ENCODE measurements around the gene FHAD1. TPM values are rescaled to one million over a fixed set of nuclear protein-coding genes. Genes with fewer than 3 reads are reported as not detected.
"Not testable (repeated sequence)": the region's sequence is repeated elsewhere in the genome, so short reads cannot be mapped to it uniquely, and the experiment has no call there.

FHAD1 gene
- total and polyA plus RNA-seq, 2 experiments from 2014 or later, result 0.13 to 0.68 TPM

DNA sequence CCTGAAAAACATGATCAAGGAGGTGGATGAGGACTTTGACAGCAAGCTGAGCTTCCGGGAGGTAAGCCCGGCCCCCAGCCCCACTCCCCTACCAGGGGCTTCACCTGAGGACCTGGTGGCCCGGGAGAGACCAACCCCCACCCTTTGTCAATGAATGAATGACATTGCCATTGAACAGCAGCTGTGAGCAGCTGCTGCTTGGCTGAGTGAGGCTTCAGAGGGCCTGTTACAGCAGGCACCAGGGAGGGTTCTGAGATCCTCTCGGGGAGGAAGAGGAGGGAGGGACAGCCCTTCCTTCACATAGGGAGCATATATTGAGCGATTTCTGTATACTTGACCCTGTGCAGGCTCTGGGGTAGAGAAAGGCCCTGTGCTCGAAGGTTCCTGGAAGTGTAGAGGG is 178.9 kb downstream of the FHAD1 start:
- Histone ChIP-seq H3K9me3 (ENCODE audit: low read depth) (no peaks in the 10 kb centered on the region), H3K4me1 (ENCODE audit: insufficient read depth) (peaks cover 15% of the 10 kb centered on the region), H2AFZ (no peak overlapping the region), H3K27me3 (no peaks in the 10 kb centered on the region), H3K27ac (no peak overlapping the region), H4K20me1 (ENCODE audit: insufficient read depth, poor library complexity, severe bottlenecking) (no peaks in the 10 kb centered on the region), H3K4me2 (no peak overlapping the region), H3K79me2 (peaks cover 6% of the 10 kb centered on the region), H3K36me3 (replicated peaks; ENCODE audit: insufficient read depth, low read depth) (no peaks in the 10 kb centered on the region), H3K9me2 (replicated peaks; ENCODE audit: insufficient read depth) (no peaks in the 10 kb centered on the region), H3K4me3 (no peak overlapping the region)
- no peak for DNase-seq (ENCODE audit: low spot score)
- TF ChIP-seq, protein P1, sequence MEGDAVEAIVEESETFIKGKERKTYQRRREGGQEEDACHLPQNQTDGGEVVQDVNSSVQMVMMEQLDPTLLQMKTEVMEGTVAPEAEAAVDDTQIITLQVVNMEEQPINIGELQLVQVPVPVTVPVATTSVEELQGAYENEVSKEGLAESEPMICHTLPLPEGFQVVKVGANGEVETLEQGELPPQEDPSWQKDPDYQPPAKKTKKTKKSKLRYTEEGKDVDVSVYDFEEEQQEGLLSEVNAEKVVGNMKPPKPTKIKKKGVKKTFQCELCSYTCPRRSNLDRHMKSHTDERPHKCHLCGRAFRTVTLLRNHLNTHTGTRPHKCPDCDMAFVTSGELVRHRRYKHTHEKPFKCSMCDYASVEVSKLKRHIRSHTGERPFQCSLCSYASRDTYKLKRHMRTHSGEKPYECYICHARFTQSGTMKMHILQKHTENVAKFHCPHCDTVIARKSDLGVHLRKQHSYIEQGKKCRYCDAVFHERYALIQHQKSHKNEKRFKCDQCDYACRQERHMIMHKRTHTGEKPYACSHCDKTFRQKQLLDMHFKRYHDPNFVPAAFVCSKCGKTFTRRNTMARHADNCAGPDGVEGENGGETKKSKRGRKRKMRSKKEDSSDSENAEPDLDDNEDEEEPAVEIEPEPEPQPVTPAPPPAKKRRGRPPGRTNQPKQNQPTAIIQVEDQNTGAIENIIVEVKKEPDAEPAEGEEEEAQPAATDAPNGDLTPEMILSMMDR (IDR thresholded peaks at IDR 0.05; ENCODE audit: poor library complexity), result no peak
- TF ChIP-seq EZH2 (IDR thresholded peaks at IDR 0.05; ENCODE audit: borderline replicate concordance) (no peak), EZH2phosphoT487 (IDR thresholded peaks at IDR 0.05; ENCODE audit: low read depth, severe bottlenecking, unreplicated experiment) (no peak)
- 87% methylated on average over 6 of the region's 6 CpGs for WGBS (ENCODE audit: low lambda C conversion rate, missing lambda C conversion rate)

DNA sequence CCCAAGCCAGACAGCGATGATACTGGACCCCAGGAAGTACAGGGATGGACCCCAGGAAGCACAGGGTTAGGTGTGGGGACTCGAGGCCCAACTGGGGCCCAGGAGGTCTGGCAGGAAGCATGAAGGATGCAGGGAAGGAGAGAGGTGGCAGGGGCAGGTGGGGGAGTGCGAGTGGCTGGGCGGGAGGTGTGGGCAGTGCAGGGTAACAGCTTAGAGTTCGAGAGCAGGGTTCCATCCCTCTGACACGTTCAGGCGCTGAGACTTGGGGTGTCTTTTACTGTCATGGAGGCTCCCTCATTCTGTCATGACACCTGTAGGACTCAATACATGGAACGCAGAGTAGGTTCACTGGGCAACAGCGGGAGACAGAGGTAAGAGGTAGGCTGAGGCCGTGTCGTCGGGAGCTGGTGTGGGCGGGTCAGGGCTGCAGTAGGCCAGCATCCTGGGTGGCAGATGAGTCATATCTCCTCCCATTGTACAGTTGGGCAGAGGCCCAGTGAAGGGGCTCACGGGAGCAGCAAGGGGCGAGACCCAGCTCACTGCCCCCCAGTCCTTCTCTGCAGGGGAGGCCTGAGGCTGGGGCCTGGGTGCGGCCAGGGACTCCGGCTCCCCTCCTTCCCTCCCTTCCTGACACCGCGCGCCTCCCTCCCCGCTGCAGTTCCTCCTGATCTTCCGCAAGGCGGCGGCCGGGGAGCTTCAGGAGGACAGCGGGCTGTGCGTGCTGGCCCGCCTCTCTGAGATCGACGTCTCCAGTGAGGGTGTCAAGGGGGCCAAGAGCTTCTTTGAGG is 179.7 kb downstream of the FHAD1 start:
- no peak overlapping the region for H3K27ac ChIP-seq
- no peaks in the 10 kb centered on the region for H3K27me3 ChIP-seq
- H3K36me3 ChIP-seq (replicated peaks; ENCODE audit: insufficient read depth, low read depth), result no peaks in the 10 kb centered on the region
- H3K4me2 ChIP-seq, result no peak overlapping the region
- no peak overlapping the region for H2AFZ ChIP-seq
- H3K4me1 ChIP-seq (ENCODE audit: insufficient read depth), result peaks cover 15% of the 10 kb centered on the region
- H3K4me3 ChIP-seq, result no peak overlapping the region
- no peak for TF ChIP-seq EZH2 (IDR thresholded peaks at IDR 0.05; ENCODE audit: borderline replicate concordance)
- no peak for TF ChIP-seq EZH2phosphoT487 (IDR thresholded peaks at IDR 0.05; ENCODE audit: low read depth, severe bottlenecking, unreplicated experiment)
- TF ChIP-seq, protein P1 (IDR thresholded peaks at IDR 0.05; ENCODE audit: poor library complexity), result no peak
- peak; percentile 52 for DNase-seq (ENCODE audit: low spot score)
- H3K9me2 ChIP-seq (replicated peaks; ENCODE audit: insufficient read depth), result no peaks in the 10 kb centered on the region
- no peaks in the 10 kb centered on the region for H4K20me1 ChIP-seq (ENCODE audit: insufficient read depth, poor library complexity, severe bottlenecking)
- peaks cover 6% of the 10 kb centered on the region for H3K79me2 ChIP-seq
- no peaks in the 10 kb centered on the region for H3K9me3 ChIP-seq (ENCODE audit: low read depth)
- WGBS (ENCODE audit: low lambda C conversion rate, missing lambda C conversion rate), result 83% methylated on average over 21 of the region's 30 CpGs

DNA sequence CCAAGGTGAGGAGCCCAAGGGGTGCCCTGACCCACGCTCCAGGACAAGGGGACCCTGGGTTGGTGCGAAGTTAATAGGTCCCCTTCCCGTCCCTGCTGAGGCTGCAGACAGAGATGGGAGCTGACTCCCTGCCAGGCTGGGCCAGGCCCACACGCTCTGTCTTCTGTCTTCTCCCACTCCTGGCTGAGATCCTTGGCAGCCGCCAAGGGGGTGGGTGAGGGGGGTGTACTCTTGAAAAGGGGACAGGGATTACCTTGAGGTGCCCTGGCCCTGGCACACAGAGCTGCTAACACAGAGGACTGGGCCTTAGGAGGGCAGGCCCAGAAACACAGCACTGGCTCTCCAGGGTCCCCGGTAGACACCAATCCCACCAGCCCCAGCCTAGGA is 180.2 kb downstream of the FHAD1 start:
- WGBS (ENCODE audit: low lambda C conversion rate, missing lambda C conversion rate), result 87% methylated on average over 6 of the region's 6 CpGs
- no peak overlapping the region for H2AFZ ChIP-seq
- no peak for TF ChIP-seq EZH2phosphoT487 (IDR thresholded peaks at IDR 0.05; ENCODE audit: low read depth, severe bottlenecking, unreplicated experiment)
- H3K27ac ChIP-seq, result no peak overlapping the region
- H3K4me2 ChIP-seq, result no peak overlapping the region
- H3K4me3 ChIP-seq, result no peak overlapping the region
- H3K79me2 ChIP-seq, result peaks cover 6% of the 10 kb centered on the region
- no peaks in the 10 kb centered on the region for H3K36me3 ChIP-seq (replicated peaks; ENCODE audit: insufficient read depth, low read depth)
- no peak for DNase-seq (ENCODE audit: low spot score)
- no peaks in the 10 kb centered on the region for H3K27me3 ChIP-seq
- H4K20me1 ChIP-seq (ENCODE audit: insufficient read depth, poor library complexity, severe bottlenecking), result no peaks in the 10 kb centered on the region
- H3K9me2 ChIP-seq (replicated peaks; ENCODE audit: insufficient read depth), result no peaks in the 10 kb centered on the region
- no peaks in the 10 kb centered on the region for H3K9me3 ChIP-seq (ENCODE audit: low read depth)
- peaks cover 19% of the 10 kb centered on the region for H3K4me1 ChIP-seq (ENCODE audit: insufficient read depth)

DNA sequence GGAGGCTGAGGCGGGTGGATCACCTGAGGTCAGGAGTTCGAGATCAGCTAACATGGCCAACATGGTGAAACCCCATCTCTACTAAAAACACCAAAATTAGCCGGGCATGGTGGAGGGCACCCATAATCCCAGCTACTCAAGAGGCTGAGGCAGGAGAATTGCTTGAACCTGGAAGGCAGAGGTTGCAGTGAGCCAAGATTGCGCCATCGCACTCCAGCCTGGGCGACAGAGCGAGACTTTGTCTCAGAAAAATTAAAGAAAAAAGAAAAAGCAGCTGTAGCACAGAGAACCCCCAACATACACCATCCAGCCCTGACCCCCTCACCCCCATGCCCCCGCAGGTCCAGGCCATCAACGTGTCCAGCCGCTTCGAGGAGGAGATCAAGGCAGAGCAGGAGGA is 181.2 kb downstream of the FHAD1 start:
- not testable (repeated sequence) for H3K36me3 ChIP-seq (replicated peaks; ENCODE audit: insufficient read depth, low read depth); H3K27ac ChIP-seq; H4K20me1 ChIP-seq (ENCODE audit: insufficient read depth, poor library complexity, severe bottlenecking); H3K4me3 ChIP-seq; H3K9me3 ChIP-seq (ENCODE audit: low read depth); H2AFZ ChIP-seq; H3K27me3 ChIP-seq; H3K4me2 ChIP-seq; H3K9me2 ChIP-seq (replicated peaks; ENCODE audit: insufficient read depth); DNase-seq (ENCODE audit: low spot score); H3K79me2 ChIP-seq
- WGBS (ENCODE audit: low lambda C conversion rate, missing lambda C conversion rate), result 94% methylated on average over 11 of the region's 11 CpGs
- H3K4me1 ChIP-seq (ENCODE audit: insufficient read depth), result peaks cover 23% of the 10 kb centered on the region

Data from hepatocyte (in vitro differentiated cells).